ENCODE results near the gene RDH13.
"Not testable (repeated sequence)": the region's sequence is repeated elsewhere in the genome, so short reads cannot be mapped to it uniquely, and the experiment has no call there.

RDH13 gene

DNA sequence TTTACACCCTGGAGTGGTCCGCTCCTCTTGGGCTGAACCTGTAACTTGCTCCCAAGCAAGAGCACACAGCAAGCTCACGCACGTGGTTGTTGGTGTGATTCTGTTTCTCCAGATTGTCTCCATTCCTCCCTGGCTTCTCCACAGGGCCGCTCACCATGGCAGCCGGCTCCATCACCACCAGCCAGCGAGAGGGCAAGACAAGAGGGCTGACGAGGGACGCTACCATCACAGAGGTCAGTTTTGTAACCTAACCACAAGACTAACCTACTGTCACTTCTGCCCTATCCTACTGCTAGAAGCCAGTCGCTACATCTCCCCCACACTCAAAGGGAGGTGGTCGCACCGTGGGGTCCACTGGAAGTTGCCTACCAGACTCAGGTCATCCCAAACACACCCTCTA is 20.3 kb downstream of the RDH13 start:
- no peak for FAIRE-seq

DNA sequence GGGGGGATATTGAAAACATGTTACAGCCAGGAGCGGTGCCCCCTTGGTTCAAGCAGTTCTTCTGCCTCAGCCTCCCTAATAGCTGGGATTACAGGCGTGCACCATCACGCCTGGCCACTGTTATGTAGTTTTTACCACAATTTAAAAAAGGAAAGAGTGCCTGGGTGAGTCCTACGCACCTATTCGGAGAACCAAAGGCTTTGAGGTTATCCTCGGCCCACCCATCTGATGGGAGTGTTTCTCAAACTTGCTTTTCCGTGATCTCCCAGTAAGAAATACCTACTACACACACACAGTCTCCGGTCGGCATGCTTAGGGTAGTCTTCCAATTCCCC is 20.6 kb downstream of the RDH13 start:
- no peak for FAIRE-seq

DNA sequence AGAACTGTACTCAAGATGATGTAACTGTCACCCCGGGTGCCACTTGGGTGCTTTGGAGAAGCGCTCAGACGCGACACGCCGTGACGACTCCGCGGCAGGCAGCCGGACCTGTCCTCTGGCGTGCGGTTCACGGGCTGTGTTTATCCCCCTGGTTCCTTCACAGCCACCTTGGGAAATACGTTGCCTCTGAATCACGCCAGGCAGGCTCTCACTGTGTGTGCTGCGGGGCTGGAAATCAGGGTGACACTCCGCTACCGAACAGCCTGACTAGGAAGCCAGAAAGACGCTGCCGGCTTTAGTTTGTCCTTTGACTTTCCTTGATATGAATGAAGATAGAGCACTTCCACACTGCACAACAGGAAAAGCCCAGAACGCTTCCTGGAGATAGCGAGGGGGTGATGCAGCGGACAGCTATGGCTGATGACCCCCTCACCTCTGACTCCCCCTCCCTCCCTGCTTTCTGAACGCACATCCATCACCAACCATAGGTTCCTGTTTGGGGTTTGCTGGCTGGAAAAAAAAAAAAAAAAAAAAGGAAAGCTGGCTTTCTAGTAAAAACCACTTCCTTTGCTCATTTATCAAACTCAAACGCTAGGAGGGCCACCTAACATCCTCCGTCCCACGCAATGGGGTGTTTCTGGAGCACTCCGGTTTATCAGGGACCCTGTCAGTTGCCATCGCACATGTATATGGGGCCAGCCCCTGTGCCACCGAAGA is 21.2 kb downstream of the RDH13 start:
- FAIRE-seq, result no peak

DNA sequence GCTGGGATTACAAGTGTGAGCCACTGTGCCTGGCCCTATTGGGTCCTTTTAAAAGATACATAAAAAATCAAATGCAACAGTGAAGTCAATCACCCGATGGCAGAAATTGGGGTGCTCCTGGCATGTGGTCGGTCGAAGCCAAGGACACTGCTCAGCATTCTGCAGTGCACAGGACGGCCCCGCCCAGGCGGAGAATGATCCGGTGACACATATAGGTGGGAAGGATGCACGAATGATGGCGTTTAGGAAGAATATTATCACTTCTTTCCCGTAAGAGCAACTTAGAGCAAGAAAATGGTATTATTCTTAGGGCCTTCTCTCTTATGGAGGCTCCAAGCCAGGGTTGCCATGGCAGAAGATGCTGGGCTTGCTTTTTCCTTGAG is 21.7 kb downstream of the RDH13 start:
- FAIRE-seq, result no peak

DNA sequence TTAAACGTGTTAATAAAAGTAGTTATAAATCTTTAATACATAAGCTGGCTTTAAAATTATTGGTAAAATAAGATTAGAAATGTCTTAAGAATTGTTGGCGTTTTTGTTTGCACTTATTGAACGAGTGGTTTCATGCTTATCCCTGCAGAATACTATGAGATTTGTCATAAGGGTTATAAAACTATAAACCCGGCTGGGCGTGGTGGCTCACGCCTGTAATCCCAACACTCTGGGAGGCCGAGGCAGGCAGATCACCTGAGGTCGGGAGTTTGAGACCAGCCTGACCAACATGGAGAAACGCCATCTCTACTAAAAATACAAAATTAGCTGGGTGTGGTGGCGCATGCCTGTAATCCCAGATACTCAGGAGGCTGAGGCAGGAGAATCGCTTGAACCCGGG is 22.3 kb downstream of the RDH13 start:
- not testable (repeated sequence) for FAIRE-seq

DNA sequence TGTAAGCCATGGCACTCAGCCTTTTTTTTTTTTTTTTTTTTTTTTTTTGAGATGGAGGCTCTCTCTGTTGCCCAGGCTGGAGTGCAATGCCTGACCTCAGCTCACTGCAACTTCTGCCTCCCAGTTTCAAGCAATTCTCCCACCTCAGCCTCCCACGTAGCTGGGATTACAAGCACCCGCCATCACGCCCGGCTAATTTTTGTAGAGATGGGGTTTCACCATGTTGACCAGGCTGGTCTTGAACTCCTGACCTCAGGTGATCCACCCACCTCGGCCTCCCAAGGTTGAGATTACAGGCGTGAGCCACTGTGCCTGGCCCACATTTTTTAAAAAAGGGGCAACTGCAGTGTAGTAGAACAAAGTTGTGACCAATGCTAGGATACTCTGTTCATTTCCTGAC is 25.3 kb downstream of the RDH13 start:
- FAIRE-seq, result not testable (repeated sequence)

DNA sequence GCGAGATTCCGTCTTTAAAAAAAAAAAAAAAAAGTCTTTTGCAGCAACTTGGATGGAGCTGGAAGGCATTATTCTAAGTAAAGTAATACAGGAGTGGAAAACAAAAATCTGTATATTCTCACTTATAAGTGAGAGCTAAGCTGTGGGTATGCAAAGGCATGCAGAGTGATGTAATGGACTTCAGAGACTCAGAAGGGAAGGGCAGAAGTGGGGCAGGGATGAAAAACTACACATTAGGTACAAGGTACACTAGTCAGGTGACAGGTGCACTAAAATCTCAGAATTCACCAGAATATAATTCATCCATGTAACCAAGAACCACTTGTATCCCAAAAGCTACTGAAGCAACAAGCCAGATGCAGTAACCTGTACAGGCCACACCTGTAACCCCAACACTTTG is 26.9 kb downstream of the RDH13 start:
- no peak for FAIRE-seq

DNA sequence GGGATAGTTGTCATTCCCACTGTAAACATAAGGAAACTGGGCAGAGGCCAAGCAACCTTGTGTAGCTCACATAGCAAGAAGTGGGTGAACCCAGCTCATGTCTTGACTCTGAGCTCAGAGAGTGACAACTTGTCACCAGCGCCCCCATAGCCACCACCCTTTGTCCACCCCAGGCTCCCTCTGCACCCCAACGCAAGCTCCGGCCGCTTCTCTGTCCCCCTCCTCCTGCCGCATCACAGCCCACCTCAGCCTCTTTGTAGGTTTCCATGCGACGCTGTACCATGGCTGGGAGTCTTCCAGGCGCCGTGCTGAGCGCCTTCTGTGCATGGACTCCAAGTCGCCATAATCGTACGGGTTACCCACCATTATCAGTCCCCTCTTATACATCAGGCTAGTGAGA is 28.2 kb downstream of the RDH13 start:
- no peak for FAIRE-seq

DNA sequence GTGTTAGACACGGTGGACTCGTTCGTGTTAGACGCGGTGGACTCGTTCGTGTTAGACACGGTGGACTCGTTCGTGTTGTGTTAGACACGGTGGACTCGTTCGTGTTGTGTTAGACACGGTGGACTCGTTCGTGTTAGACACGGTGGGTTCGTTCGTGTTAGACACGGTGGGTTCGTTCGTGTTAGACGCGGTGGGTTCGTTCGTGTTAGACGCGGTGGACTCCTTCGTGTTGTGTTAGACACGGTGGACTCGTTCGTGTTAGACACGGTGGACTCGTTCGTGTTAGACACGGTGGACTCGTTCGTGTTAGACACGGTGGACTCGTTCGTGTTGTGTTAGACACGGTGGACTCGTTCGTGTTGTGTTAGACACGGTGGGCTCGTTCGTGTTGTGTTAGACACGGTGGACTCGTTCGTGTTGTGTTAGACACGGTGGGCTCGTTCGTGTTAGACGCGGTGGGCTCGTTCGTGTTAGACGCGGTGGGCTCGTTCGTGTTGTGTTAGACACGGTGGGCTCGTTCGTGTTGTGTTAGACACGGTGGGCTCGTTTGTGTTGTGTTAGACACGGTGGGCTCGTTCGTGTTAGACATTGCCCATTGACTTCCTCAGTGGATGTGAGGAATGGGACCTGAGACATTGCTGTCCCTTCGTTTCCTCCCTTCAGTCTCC is 29.8 kb downstream of the RDH13 start:
- not testable (repeated sequence) for FAIRE-seq

DNA sequence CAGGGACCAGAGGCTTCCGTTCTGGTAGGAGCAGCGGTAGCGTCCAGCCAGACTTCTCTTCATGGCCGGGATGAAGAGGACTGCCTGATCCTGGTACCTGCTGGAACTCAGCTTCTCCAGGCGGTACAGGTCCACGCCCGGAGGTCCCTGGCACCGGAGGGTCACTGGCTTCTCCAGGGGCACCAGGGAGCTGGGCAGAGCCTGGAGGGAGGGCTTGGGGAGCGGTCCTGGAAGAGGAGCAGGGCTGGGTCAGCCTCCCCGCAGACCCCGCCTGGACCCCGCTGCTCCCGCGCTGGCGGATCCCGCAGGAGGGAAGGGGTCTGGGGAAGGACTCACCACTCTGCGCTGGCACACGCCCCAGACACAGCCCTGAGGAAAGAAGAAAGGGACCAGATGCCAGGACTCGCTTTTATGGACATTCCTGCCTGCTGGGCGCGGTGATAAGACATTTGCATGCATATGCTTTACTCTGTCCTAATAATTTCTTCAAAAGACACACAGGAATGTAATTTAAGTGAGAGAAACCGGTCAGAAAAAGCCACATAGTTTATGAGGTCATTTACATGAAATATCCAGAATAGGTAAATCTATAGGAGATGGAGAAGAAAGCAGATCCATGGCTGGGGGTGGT is 30.7 kb downstream of the RDH13 start:
- no peak for FAIRE-seq

DNA sequence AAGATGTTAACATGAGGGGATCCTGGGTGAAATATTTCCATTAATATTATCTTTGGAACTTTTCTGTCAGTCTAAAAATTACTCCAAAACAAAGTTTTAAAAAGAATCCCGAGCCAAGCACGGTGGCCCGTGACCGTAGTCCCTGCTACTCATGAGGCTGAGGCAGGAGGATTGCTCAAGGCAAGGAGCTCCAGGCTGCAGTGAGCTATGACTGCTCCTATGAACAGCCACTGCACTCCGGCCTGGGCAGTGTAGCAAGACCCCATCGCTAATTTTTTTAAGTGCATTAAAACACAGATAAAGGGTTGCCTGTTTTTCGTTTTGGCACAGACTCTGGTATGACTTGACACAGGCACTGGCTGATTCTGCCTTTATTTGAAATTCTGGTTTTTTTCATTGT is 31.8 kb downstream of the RDH13 start:
- no peak for FAIRE-seq

DNA sequence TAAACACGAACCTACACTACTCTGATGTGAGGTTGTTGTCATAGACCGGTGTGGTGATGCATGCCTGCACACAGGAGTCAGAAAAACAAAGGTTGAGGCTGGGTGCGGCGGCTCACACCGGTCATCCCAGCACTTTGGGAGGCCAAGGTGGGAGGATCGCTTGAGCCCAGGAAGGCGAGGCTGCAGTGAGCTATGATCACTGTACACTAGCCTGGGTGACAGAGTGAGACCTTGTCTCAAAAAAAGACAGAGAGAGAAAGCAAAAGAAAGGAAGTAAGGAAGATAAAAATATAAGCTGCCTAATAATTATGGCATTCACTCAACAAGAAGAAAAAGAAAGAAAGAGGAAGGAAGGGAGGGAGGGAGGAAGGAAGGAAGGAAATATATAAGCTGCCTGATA is 34.2 kb downstream of the RDH13 start:
- FAIRE-seq, result no peak

DNA sequence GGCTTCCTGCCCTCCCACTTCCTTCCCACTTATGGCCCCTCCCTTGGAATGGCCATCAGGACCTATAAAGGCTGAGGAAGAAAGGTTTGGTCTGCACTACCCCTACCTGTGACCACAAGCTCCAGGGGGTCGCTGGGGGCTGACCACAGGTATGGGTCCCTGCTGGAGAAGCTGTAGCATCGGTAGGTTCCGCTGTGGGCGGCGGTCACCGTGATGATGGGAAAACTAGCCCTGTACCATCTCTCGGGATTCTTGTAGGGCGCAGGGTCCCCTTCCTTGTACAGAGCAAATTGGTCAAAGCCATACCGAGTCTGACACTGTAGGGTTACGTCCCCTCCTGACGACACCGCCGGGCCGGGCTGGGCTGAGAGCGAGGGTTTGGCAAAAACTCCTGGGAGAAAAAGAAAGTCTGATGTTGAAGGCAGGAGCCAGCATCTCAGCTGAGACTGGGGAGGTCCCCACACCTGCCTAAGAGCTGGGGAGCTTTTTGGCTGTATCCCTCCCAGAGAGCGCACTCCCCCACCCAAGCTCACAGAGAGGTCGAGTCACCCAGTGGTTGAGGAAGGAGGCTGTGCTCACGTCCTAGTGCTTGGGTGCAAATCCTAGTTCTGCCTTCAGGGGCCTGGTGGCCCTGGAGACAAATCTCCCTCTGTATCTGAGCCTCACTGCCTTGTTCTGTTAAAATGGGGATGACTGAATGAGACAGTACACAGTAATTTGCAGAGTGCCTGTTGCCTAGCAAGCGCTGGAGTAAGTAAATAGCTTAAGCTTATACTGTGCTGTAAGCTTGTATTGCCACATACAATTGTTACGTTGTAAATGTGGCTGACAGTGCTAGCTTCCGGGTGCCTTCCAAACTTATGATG is 35.2 kb downstream of the RDH13 start:
- FAIRE-seq, result no peak

DNA sequence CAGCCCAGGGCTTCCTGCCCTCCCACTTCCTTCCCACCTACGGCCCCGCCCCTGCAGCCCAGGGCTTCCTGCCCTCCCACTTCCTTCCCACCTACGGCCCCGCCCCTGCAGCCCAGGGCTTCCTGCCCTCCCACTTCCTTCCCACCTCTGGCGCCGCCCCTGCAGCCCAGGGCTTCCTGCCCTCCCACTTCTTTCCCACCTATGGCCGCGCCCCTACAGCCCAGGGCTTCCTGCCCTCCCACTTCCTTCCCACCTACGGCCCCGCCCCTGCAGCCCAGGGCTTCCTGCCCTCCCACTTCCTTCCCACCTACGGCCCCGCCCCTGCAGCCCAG is 35.8 kb downstream of the RDH13 start:
- FAIRE-seq, result not testable (repeated sequence)

DNA sequence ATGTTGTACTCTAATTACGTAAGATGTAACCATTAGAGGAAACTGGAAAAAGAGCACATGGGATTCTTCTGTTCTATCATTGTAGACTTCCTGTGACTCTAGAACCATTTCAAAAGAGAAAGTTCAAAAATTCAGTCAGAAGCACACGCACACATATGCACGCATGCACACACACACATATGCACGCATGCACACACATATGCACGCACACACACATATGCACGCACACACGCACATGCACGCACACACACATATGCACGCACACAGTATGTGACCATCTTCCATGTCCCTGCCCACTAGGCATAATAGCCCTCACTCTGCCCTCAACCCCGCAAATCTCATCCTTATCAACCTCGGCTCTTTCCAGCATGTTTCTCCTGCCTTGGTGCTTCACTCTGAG is 38.8 kb downstream of the RDH13 start:
- FAIRE-seq, result no peak

DNA sequence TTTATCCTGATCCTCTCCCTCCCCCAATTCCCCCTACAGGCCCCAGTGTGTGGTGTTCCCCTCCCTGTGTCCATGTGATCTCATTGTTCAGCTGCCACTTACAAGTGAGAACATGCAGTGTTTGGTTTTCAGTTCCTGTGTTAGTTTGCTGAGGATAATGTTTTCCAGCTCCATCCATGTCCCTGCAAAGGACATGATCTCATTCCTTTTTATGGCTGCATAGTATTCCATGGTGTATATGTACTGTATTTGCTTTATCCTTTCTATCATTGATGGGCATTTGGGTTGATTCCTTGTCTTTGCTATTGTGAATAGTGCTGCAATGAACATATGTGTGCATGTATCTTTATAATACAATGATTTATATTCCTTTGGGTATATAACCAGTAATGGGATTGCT is 42.6 kb downstream of the RDH13 start:
- FAIRE-seq, result not testable (repeated sequence)

DNA sequence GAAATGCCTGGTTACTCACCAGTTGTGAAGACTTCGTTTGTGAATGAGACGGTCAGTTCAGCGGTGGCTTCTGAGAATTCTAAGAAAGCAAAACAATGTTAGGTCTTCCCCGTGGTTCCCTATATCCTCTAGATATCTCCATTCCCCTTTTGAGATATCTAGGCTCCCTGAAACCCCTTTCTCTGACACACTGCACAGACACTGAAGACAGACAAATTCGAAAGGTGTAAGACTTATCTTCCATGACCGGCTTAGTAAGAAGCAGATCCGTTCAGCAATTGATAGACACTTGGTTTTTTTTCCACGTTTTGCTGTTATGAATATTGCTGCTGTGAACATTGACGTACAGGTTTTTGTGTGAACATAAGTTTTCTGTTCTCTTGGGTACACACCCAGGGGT is 44.3 kb downstream of the RDH13 start:
- FAIRE-seq, result no peak

DNA sequence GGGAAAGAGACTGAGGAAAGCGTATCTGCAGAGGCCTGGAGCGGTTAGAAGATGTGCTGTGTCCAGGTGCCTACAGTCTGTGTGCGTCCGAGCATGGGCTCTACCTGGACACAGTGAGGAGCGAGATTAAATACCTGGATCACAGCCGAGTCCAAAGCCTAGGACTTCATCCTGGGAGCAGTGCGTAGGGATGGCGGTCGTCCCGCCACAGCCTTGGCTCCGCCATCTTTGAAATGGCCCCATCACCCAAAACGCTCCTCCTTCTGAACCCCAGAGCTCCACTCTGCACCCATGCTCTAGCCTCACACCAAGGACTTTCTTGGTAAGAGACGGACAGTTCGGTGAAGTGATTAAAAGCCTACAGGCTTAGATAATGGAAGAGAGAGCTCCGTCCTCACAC is 44.7 kb downstream of the RDH13 start:
- FAIRE-seq, result no peak

DNA sequence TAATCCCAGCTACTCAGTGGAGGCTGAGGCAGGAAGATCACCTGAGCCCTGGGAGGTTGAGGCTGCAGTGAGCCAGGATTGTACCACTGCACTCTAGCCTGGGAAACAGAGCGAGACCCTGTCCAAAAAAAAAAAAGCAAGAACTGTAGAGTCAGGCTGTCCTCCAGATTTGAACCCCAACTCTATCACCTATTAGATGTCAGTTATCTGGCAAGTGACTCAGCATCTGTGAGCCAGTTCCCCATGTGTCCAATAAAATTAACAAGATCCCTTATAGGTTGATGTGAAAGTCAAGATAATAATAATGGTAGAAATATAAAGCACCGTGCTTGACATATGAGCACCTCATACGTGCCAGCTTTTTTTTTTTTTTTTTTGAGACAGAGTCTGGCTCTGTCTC is 46.9 kb downstream of the RDH13 start:
- FAIRE-seq, result no peak

DNA sequence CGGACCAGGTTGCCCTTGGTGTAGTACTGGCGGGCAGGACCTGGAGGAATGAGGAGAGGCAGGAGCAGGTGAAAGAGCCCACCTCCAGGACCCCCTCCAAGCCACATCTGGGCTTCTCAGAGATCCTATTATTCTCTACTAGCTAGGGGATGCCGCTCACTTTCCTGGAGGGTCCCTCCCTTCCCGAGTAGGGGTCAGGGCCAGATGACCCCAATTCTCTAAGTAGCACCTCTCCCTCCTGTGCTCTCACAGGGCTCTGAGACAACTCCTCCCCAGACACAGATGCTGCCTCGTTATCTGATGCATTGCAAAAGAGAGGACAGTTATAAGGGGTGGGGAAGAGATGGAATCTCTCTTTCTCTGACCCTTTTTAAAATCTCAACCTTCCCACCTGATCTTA is 47.8 kb downstream of the RDH13 start:
- no peak for FAIRE-seq

DNA sequence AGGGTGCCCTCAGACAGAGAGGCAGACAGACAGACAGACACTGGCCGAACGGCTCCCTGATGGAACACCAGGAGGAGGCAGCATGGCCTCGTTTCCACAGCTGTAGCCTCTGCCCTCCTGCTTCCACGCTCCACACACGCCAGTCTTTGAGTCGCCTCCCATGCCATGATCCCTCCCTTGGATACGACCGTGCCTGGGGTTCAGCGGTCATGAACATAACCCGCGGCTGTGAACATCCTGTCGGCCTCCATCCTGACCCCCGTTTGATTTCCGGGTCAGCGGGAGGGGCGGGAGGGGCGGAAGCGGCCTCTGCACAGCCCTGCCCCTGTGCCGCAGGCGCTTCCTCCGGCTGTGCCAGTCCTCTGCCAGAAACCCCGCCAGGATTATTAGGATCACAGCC is 48.2 kb downstream of the RDH13 start:
- FAIRE-seq, result no peak

DNA sequence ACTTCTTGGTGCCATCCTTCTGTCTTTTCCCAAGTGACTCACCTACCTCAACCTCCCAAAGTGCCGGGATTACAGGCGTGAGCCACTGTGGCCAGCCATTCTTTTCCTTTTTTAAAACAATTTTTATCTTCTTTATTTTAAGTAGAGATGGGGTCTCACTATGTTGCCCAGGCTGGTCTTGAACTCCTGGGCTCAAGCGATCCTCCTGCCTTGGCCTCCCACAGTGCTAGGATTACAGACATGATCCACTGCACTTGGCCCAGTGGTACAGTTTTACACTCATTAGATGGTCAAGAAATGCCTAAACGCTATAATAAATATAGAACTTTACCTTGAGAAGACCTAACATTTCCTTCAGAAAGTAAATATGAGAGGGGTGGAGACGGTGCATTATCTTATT is 49.4 kb downstream of the RDH13 start:
- FAIRE-seq, result no peak

DNA sequence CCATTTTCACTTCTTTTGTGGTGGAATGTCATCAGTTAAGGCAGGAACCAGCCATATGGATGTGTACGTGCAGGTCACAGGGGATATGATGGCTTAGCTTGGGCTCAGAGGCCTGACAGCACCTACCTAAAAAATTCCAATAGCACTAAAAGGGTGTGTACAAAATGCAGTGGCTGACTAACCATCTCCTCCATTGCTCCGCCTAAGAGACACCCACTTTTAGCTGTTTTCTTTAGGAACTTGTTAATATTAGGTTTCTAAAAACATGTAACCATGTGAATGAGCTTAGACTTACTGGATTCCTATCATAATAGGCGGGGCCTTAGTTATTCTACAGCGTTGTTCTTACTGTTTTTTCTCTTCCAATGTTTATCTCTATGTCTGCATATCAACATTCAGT is 50.6 kb downstream of the RDH13 start:
- no peak for FAIRE-seq

DNA sequence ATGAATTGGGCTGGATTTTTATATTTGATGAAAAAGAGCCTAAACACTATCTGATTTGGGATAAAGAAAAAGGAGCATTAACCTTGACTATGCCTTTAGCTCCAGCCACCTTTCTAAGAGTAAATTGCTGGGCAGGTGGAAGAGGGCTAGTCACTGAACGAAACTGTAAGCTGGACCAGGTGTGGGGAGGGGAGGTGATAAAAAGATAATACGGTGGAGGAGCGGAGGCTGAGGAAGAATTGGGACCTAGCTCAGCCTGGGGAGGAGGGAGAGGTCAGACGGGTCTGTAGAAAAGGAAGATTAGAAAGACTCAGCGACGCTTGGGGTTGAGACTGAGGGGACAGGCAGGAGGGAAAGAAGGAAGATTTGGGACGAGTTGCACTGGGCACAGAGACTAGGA is 52.4 kb downstream of the RDH13 start:
- FAIRE-seq, result not testable (repeated sequence)

Measured in G401.6 (cell line).